Measurements from ENCODE around the gene TMEM214. TPM values are rescaled to one million over a fixed set of nuclear protein-coding genes. Genes with fewer than 3 reads are reported as not detected.

The TMEM214 gene
- total and polyA plus RNA-seq, 7 donors, result 29.4 to 50.4 (median 35.8) TPM

- no peak for ATAC-seq
- WGBS, 3 donors, result 83 to 96% (median 85%) methylated on average over 1 of the region's 1 CpG
- TF ChIP-seq CTCF (IDR thresholded peaks at IDR 0.05), result no peak
- Histone ChIP-seq H3K4me1 (peaks cover 10% of the 10 kb centered on the region), H3K9me3 (no peaks in the 10 kb centered on the region), H3K27ac (no peak overlapping the region), H3K27me3 (ENCODE audit: insufficient read depth in 3 of 3, low read length in 2 of 3) (no peaks in the 10 kb centered on the region), H3K36me3 (ENCODE audit: insufficient read depth in 1 of 2, low read depth in 1 of 2) (no peaks in the 10 kb centered on the region), H3K4me3 (no peak overlapping the region)
- intact Hi-C loops (cut with DNase I), result no loop called here
- no peak for DNase-seq
Measured at GRCh38 chr2:26994983-26995382, 37.8 kb upstream of the TMEM214 start.

GRCh38 chr2:26997394-26997793, 35.4 kb upstream of the TMEM214 start:
- intact Hi-C loops (cut with DNase I), result no loop called here
- no peak overlapping the region for H3K4me3 ChIP-seq
- H3K36me3 ChIP-seq (ENCODE audit: insufficient read depth in 1 of 2, low read depth in 1 of 2), result no peaks in the 10 kb centered on the region
- DNase-seq, result no peak
- no peak for ATAC-seq
- no peaks in the 10 kb centered on the region for H3K27me3 ChIP-seq (ENCODE audit: insufficient read depth in 3 of 3, low read length in 2 of 3)
- 77 to 81% (median 77%) methylated on average over 10 of the region's 10 CpGs for WGBS, 3 donors
- H3K9me3 ChIP-seq, result no peaks in the 10 kb centered on the region
- TF ChIP-seq CTCF (IDR thresholded peaks at IDR 0.05), result no peak
- H3K4me1 ChIP-seq, result peaks cover 15% of the 10 kb centered on the region
- no peak overlapping the region for H3K27ac ChIP-seq

DNA sequence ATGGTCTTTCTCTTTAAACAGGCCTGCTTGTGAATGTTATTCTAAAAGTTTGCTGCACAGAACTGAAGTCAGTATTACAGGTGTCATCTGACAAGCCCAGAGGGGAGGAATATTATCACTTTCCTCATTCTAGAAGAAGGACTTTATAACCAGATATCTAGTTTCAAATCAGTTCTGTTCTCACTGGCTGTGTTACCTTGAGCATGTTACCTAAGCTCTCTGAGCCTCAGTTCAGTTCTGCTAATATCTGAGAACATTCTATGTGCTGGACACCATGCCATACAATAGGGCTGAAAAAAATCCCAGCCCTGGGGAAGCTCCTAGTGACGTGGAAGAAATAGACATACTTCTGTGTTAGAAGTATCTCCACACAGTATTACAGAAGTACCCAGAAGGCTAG, 34.4 kb upstream of the TMEM214 start:
- Histone ChIP-seq H3K27ac (no peak overlapping the region), H3K4me3 (no peak overlapping the region), H3K4me1 (peaks cover 15% of the 10 kb centered on the region), H3K36me3 (ENCODE audit: insufficient read depth in 1 of 2, low read depth in 1 of 2) (no peaks in the 10 kb centered on the region), H3K27me3 (ENCODE audit: insufficient read depth in 3 of 3, low read length in 2 of 3) (no peaks in the 10 kb centered on the region), H3K9me3 (no peaks in the 10 kb centered on the region)
- ATAC-seq (no peak), DNase-seq (no peak)
- intact Hi-C loops (cut with DNase I), result no loop called here
- no peak for TF ChIP-seq CTCF (IDR thresholded peaks at IDR 0.05)
- 71 to 93% (median 84%) methylated on average over 1 of the region's 1 CpG for WGBS, 3 donors

DNA sequence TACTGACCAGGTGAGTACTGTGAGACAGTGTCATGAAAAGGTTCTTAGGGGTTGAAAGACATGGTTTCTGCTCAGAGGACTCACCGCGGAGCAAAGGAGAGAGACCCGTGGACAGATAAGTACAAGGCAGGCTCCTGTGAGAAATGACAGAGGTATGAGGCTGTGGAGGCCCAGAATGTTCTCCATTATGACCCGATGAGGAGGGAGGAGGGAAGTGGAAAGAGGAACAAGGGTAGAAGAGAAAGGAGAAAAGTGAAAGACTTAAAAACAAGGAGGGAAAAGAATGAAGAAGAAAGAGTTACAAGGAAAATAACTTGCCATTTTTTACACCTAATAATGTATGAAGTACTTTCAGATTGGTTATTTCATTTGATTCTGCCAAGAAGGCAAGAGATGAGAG, 32.5 kb upstream of the TMEM214 start:
- no peaks in the 10 kb centered on the region for H3K27me3 ChIP-seq (ENCODE audit: insufficient read depth in 3 of 3, low read length in 2 of 3)
- peaks cover 18% of the 10 kb centered on the region for H3K4me1 ChIP-seq
- no peaks in the 10 kb centered on the region for H3K36me3 ChIP-seq (ENCODE audit: insufficient read depth in 1 of 2, low read depth in 1 of 2)
- DNase-seq (no peak), ATAC-seq (no peak)
- intact Hi-C loops (cut with DNase I), result no loop called here
- H3K9me3 ChIP-seq, result no peaks in the 10 kb centered on the region
- no peak overlapping the region for H3K4me3 ChIP-seq
- no peak overlapping the region for H3K27ac ChIP-seq
- no peak for TF ChIP-seq CTCF (IDR thresholded peaks at IDR 0.05)
- WGBS, 3 donors, result 80 to 86% (median 84%) methylated on average over 4 of the region's 4 CpGs

- WGBS, 3 donors, result 92 to 94% (median 93%) methylated on average over 2 of the region's 2 CpGs
- H3K9me3 ChIP-seq, result no peaks in the 10 kb centered on the region
- peaks cover 18% of the 10 kb centered on the region for H3K4me1 ChIP-seq
- intact Hi-C loops (cut with DNase I), result no loop called here
- no peak overlapping the region for H3K27ac ChIP-seq
- DNase-seq (no peak), ATAC-seq (peak in 2 of 4 donors; percentile 43 to 50)
- H3K27me3 ChIP-seq (ENCODE audit: insufficient read depth in 3 of 3, low read length in 2 of 3), result no peaks in the 10 kb centered on the region
- H3K4me3 ChIP-seq, result no peak overlapping the region
- no peaks in the 10 kb centered on the region for H3K36me3 ChIP-seq (ENCODE audit: insufficient read depth in 1 of 2, low read depth in 1 of 2)
- no peak for TF ChIP-seq CTCF (IDR thresholded peaks at IDR 0.05)
Measured at GRCh38 chr2:27000995-27001394, 31.8 kb upstream of the TMEM214 start.
